ENCODE results near the gene ACTR6.

- TF ChIP-seq CTCF (IDR thresholded peaks at IDR 0.05) (peak in 1 of 5 experiments; percentile 33), POLR2A (IDR thresholded peaks at IDR 0.05) (no peak), EP300 (IDR thresholded peaks at IDR 0.05; ENCODE audit: low read depth) (no peak), POLR2AphosphoS5 (IDR thresholded peaks at IDR 0.05) (no peak)
Measured at GRCh38 chr12:100229036-100229635, 28.5 kb downstream of the ACTR6 start.
